Colonic mucosa (tissue), 4 donors: ENCODE measurements around the gene FAM110A. TPM values are rescaled to one million over a fixed set of nuclear protein-coding genes. Genes with fewer than 3 reads are reported as not detected.
A peak's percentile ranks its signal among the peaks of the same experiment; 100 is the strongest.
"Not testable (repeated sequence)": the region's sequence is repeated elsewhere in the genome, so short reads cannot be mapped to it uniquely, and the experiment has no call there.

Experiments
- DNase-seq: peaks from one replicate; pipeline ENCODE4 v3.0.0-alpha.2; 2020
- H3K27ac ChIP-seq: fragments of 200-600 bp; one replicate; pipeline ENCODE4 v1.8.0; 2021
- H3K27me3 ChIP-seq: fragments of 200-600 bp; one replicate; pipeline ENCODE4 v1.8.0; 2021
- H3K36me3 ChIP-seq: fragments of 200-600 bp; one replicate; pipeline ENCODE4 v1.8.0; 2021
- H3K4me1 ChIP-seq: fragments of 200-600 bp; one replicate; pipeline ENCODE4 v1.8.0; 2021; ENCODE audit warnings: mild to moderate bottlenecking
- H3K4me3 ChIP-seq: fragments of 200-600 bp; one replicate; pipeline ENCODE4 v1.8.0; 2021
- H3K9ac ChIP-seq, 2 donors: one replicate each; pipeline ENCODE4 v1.7.0; 2013; ENCODE audit warnings: control low read depth in 2 of 2, low read depth in 2 of 2, low read length in 2 of 2
- H3K9me3 ChIP-seq: fragments of 200-600 bp; one replicate; pipeline ENCODE4 v1.8.0; 2021
- intact Hi-C: fragments of 100-400 bp; cut with DNase I; formaldehyde crosslinking; loops from one replicate; pipeline ENCODE4 v1.14.1; 2022
- total RNA-seq, 2 donors: library from RNA; stranded (reverse); fragmentation: NEBNext Ultra II Directional in 1 of 2; extraction: Animal tissue kit (Norgen Biotek cat#: 25700) in 1 of 2; gene quantifications; one replicate each; pipeline ENCODE4 v1.2.1, GENCODE V29; 2021
- TF ChIP-seq, protein P1 (sequence below): fragments of 200-600 bp; IDR thresholded peaks from one replicate; pipeline ENCODE4 v1.8.0; 2022; ENCODE audit warnings: antibody characterized with exemption, mild to moderate bottlenecking
- donor health status: healthy.
- donor health status: DM: no; HTN: no; CAD: no.
- donor health status: DM: no; HTN: no; CAD: no.

The FAM110A gene
- total RNA-seq, 2 donors from 2014 or later: 13.0 to 19.7 TPM

DNA sequence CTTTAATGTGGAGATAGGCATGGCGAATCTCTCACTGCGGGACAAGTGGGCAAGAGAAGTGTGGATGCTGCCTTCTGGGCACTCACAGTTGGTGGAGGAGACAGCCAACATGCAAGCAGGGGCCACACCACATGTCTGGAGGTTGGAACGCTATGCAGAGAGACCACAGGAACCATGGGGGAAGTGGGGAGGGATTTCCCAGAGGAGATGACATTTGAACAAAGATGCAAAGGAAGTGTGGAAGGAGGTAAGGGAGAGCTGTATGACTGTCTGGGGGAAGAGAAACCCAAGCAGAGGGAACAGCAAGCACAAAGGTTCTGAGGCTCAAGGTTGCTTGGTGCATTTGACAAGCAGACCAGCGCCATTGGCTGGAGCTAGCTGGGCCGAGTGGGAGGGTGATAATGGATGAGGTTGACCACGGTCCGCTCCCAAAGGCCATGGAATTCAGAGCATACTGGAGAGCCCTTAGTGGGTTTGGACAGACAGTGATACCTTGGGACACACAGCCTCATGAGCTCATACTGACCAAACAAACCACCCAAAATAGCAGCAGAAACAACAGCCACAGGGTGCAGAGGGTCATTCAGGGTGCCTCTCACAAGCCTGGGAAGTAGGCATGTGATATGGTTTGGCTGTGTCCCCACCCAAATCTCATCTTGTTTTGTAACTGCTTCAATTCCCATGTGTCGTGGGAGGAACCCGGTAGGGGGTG is 7.6 kb upstream of the FAM110A start:
- no peak overlapping the region for H3K4me3 ChIP-seq
- no peak overlapping the region for H3K27ac ChIP-seq
- peak; percentile 14 for DNase-seq
- no peaks in the 10 kb centered on the region for H3K9me3 ChIP-seq
- H3K36me3 ChIP-seq: no peaks in the 10 kb centered on the region
- TF ChIP-seq, protein P1, sequence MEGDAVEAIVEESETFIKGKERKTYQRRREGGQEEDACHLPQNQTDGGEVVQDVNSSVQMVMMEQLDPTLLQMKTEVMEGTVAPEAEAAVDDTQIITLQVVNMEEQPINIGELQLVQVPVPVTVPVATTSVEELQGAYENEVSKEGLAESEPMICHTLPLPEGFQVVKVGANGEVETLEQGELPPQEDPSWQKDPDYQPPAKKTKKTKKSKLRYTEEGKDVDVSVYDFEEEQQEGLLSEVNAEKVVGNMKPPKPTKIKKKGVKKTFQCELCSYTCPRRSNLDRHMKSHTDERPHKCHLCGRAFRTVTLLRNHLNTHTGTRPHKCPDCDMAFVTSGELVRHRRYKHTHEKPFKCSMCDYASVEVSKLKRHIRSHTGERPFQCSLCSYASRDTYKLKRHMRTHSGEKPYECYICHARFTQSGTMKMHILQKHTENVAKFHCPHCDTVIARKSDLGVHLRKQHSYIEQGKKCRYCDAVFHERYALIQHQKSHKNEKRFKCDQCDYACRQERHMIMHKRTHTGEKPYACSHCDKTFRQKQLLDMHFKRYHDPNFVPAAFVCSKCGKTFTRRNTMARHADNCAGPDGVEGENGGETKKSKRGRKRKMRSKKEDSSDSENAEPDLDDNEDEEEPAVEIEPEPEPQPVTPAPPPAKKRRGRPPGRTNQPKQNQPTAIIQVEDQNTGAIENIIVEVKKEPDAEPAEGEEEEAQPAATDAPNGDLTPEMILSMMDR: no peak
- H3K4me1 ChIP-seq: no peaks in the 10 kb centered on the region
- intact Hi-C loops: no loop called here
- no peak overlapping the region for H3K9ac ChIP-seq
- no peaks in the 10 kb centered on the region for H3K27me3 ChIP-seq

DNA sequence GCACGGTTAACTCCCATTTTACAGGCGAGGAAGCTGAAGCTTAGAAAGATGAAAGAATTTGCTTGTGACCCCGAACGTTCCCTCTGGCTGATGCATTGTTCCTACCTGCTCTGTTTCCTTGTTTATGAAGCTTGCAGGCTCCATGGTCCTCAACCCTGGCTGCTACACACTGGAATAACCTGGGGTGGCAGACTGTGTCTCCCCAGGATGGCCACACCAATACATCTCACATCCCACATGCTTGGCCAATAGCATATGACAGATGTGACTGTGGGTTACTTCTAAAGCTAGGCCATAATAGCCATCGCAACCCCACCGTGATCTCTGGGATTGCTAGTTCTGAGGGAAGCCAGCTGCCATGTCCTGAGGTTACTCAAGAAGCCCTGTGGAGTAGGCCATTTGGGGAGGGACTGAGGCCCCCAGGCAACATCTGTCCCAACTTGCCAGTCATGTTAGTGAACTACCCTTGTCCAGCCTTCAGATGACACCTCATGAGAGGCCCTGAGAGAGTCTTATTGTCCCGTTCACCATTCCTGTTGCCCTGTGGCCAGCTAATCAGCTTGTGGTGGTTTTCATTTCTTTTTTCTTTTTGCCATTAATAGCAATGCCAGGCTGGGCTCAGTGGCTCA is 6.7 kb upstream of the FAM110A start:
- TF ChIP-seq, protein P1: no peak
- peak; percentile 12 for DNase-seq
- no peak overlapping the region for H3K9ac ChIP-seq
- H3K27ac ChIP-seq: no peak overlapping the region
- no peaks in the 10 kb centered on the region for H3K4me1 ChIP-seq
- H3K27me3 ChIP-seq: no peaks in the 10 kb centered on the region
- no peaks in the 10 kb centered on the region for H3K36me3 ChIP-seq
- intact Hi-C loops: no loop called here
- H3K4me3 ChIP-seq: no peak overlapping the region
- no peaks in the 10 kb centered on the region for H3K9me3 ChIP-seq

DNA sequence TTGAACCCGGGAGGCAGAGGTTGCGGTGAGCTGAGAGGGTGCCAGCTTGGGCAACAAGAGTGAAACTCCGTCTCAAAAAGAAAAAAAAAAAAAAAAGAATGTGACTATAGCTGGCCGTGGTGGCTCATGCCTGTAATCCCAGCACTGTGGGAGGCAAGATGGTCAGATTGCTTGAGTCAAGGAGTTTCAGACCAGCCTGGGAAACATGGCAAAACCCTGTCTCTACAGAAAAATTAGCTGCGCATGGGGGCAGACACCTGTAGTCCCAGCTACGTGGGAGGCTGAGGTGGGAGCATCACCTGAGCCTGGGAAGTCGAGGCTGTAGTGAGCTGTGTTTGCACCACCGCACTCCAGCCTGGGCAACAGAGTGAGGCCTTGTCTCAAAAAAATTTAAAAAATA is 5.5 kb upstream of the FAM110A start:
- H3K9ac ChIP-seq, H3K4me1 ChIP-seq, intact Hi-C loops, H3K9me3 ChIP-seq, H3K4me3 ChIP-seq, H3K27ac ChIP-seq, H3K27me3 ChIP-seq, H3K36me3 ChIP-seq: not testable (repeated sequence)
- DNase-seq: peak; percentile 4

DNA sequence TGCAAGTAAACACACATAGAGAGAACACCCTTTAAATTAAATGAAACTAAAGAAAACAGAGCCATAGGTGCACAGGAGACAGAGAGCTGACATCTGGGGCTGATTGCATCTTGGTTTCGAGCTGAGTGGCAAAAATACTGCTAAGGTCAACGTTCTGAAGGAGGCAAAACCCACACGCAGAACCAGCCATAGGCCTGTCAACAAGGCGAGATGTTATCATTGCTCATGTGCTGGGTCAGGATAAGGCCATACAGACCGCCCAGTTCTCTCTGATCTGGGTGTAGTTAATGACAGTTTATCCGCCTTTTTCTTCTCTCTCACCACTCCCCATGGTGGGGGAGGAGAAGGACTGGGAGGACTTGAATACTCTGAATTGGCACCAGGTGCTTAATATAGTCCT is 4.5 kb upstream of the FAM110A start:
- intact Hi-C loops: no loop called here
- no peaks in the 10 kb centered on the region for H3K9me3 ChIP-seq
- H3K4me3 ChIP-seq: no peak overlapping the region
- no peaks in the 10 kb centered on the region for H3K36me3 ChIP-seq
- H3K27me3 ChIP-seq: no peaks in the 10 kb centered on the region
- DNase-seq: peak; percentile 16
- no peak overlapping the region for H3K27ac ChIP-seq
- H3K4me1 ChIP-seq: no peaks in the 10 kb centered on the region
- TF ChIP-seq, protein P1: no peak
- H3K9ac ChIP-seq: no peak overlapping the region

DNA sequence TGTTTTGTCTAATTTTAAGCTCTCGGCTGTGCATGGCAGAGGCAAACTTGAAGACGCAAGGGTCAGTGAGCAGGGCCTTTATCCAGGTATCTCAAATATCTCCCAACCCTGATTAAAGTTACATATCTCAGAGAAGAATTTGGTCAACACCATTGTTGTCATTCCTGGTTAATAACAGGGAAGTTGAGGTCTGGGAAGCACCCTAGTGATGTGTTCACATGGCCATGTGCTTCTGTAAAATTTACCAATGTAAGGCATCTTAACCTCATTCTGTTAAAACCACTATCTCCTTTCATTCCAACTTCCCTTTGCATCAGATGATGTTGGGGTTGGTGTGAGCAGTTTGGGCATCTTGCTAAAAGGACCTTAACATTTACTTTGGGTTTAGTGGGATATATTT is 4.0 kb upstream of the FAM110A start:
- no peaks in the 10 kb centered on the region for H3K9me3 ChIP-seq
- H3K4me1 ChIP-seq: no peaks in the 10 kb centered on the region
- no peak for DNase-seq
- no peaks in the 10 kb centered on the region for H3K36me3 ChIP-seq
- no peak overlapping the region for H3K27ac ChIP-seq
- intact Hi-C loops: no loop called here
- no peaks in the 10 kb centered on the region for H3K27me3 ChIP-seq
- TF ChIP-seq, protein P1: no peak
- no peak overlapping the region for H3K4me3 ChIP-seq
- no peak overlapping the region for H3K9ac ChIP-seq

DNA sequence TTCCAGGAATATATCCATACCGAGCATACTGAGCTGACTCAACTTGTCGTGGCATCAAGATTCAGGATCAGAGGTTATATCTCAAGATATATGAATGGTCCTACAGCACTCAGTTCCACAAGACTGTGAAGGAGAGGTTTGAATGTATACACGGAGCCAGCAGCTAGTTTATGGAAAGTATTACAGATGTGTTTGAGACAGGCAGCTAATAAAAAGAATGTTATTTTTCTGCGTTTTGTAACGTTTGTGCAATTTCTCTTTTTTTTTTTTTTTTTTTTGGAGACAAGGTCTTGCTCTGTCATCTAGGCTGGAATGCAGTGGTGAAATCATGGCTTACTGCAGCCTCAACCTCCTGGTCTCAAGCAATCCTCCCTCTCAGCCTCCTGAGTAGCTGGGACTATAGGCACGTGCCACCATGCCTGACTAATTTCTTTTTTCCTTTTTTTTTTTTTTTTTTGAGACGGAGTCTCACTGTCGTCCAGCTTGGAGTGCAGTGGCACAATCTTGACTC is 3.4 kb upstream of the FAM110A start:
- TF ChIP-seq, protein P1: no peak
- no peaks in the 10 kb centered on the region for H3K9me3 ChIP-seq
- no peak overlapping the region for H3K4me3 ChIP-seq
- no peaks in the 10 kb centered on the region for H3K36me3 ChIP-seq
- intact Hi-C loops: no loop called here
- H3K9ac ChIP-seq: no peak overlapping the region
- no peak for DNase-seq
- no peaks in the 10 kb centered on the region for H3K27me3 ChIP-seq
- no peak overlapping the region for H3K27ac ChIP-seq
- H3K4me1 ChIP-seq: no peaks in the 10 kb centered on the region
